ENCODE measurements around the gene SLC35E1.

- TF ChIP-seq, protein P1, sequence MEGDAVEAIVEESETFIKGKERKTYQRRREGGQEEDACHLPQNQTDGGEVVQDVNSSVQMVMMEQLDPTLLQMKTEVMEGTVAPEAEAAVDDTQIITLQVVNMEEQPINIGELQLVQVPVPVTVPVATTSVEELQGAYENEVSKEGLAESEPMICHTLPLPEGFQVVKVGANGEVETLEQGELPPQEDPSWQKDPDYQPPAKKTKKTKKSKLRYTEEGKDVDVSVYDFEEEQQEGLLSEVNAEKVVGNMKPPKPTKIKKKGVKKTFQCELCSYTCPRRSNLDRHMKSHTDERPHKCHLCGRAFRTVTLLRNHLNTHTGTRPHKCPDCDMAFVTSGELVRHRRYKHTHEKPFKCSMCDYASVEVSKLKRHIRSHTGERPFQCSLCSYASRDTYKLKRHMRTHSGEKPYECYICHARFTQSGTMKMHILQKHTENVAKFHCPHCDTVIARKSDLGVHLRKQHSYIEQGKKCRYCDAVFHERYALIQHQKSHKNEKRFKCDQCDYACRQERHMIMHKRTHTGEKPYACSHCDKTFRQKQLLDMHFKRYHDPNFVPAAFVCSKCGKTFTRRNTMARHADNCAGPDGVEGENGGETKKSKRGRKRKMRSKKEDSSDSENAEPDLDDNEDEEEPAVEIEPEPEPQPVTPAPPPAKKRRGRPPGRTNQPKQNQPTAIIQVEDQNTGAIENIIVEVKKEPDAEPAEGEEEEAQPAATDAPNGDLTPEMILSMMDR (IDR thresholded peaks at IDR 0.05) = no peak
- peak; percentile 17 for TF ChIP-seq POLR2A (IDR thresholded peaks at IDR 0.05)
These were observed 40.4 kb upstream of the SLC35E1 start for GRCh38 chr19:16612636-16613035.

All from right lobe of liver (tissue), 4 donors.